H1 (cell line): ENCODE data around the gene DNAAF8. TPM values are rescaled to one million over a fixed set of nuclear protein-coding genes. Genes with fewer than 3 reads are reported as not detected.

ENCODE experiments used
- CTCF ChIA-PET: fragments of 300-600 bp; sonication (Branson Sonifier 250); formaldehyde crosslinking; loops from one replicate; lab custom pipeline; 2021; ENCODE audit not compliant: partially characterized antibody; lab: Charles Lee
- POLR2A ChIA-PET: fragments of 300-600 bp; sonication (Branson Sonifier 250); formaldehyde crosslinking; loops from one replicate; lab custom pipeline; 2021; ENCODE audit warnings: inconsistent platforms; ENCODE audit not compliant: partially characterized antibody; lab: Charles Lee
- DNase-seq, 2 experiments: peaks; one replicate each; pipeline versions ENCODE4 v3.0.0 to v3.0.0-alpha.2; 2010 to 2022; ENCODE audit warnings: low spot score in 2 of 2, low read depth in 1 of 2, mixed read lengths in 1 of 2
- FAIRE-seq: peaks from 2 replicates; lab custom pipeline; 2011; peaks lifted over from hg19 to GRCh38; lab: Jason Lieb, UNC
- H2AFZ ChIP-seq: 2 replicates; pipeline ENCODE4 v1.8.1; 2012; ENCODE audit warnings: low read length, inconsistent platforms
- H2AK5ac ChIP-seq: 2 replicates; pipeline ENCODE4 v1.6.1; 2013; ENCODE audit warnings: low read depth, low read length
- H2BK120ac ChIP-seq: replicated peaks from 2 replicates; pipeline ENCODE3; 2013; ENCODE audit warnings: low read depth, low read length, inconsistent platforms
- H2BK12ac ChIP-seq: 2 replicates; pipeline ENCODE4 v1.6.1; 2013; ENCODE audit warnings: low read depth, low read length
- H2BK15ac ChIP-seq: 2 replicates; pipeline ENCODE4 v1.6.1; 2013; ENCODE audit warnings: low read length
- H2BK20ac ChIP-seq: 2 replicates; pipeline ENCODE4 v1.6.1; 2013; ENCODE audit warnings: low read length
- H2BK5ac ChIP-seq: 2 replicates; pipeline ENCODE4 v1.6.1; 2013; ENCODE audit warnings: low read depth, low read length
- H3K14ac ChIP-seq: 2 replicates; pipeline ENCODE4 v1.6.1; 2013; ENCODE audit warnings: inconsistent platforms; ENCODE audit not compliant: insufficient read length
- H3K18ac ChIP-seq: 2 replicates; pipeline ENCODE4 v1.6.1; 2013; ENCODE audit warnings: low read length; ENCODE audit errors: extremely low read depth
- H3K23ac ChIP-seq: 2 replicates; pipeline ENCODE4 v1.6.1; 2013; ENCODE audit warnings: inconsistent platforms; ENCODE audit not compliant: insufficient read length
- H3K23me2 ChIP-seq: 2 replicates; pipeline ENCODE4 v1.6.1; 2013; ENCODE audit warnings: low read depth, low read length
- H3K27ac ChIP-seq: 2 replicates; pipeline ENCODE4 v1.6.1; 2011; ENCODE audit warnings: low read depth, low read length, inconsistent platforms
- H3K27me3 ChIP-seq, 4 experiments: replicated peaks in 1 of 4; 1 replicate in 1 of 4; 2 replicates in 3 of 4; pipeline versions ENCODE4 v1.6.1 to v1.8.1; 2011 to 2013; ENCODE audit warnings: low read length in 3 of 4, mild to moderate bottlenecking in 3 of 4, inconsistent platforms in 2 of 4, mixed read lengths in 2 of 4, moderate library complexity in 1 of 4; ENCODE audit not compliant: control insufficient read depth in 3 of 4, insufficient read depth in 3 of 4; ENCODE audit errors: extremely low read depth in 1 of 4
- H3K36me3 ChIP-seq, 4 experiments: 2 replicates each; pipeline versions ENCODE4 v1.6.1 to v1.8.1; 2011 to 2013; ENCODE audit warnings: mild to moderate bottlenecking in 4 of 4, low read length in 3 of 4, moderate library complexity in 2 of 4, control low read depth in 1 of 4, inconsistent platforms in 1 of 4; ENCODE audit not compliant: insufficient read depth in 4 of 4, control insufficient read depth in 2 of 4
- H3K4ac ChIP-seq: replicated peaks from 2 replicates; pipeline ENCODE3; 2013; ENCODE audit warnings: low read length, low read depth, mixed read lengths, inconsistent platforms; ENCODE audit not compliant: insufficient read length
- H3K4me1 ChIP-seq, 4 experiments: replicated peaks in 1 of 4; 1 replicate in 1 of 4; 2 replicates in 3 of 4; pipeline versions ENCODE4 v1.6.1 to v1.8.1; 2011 to 2013; ENCODE audit warnings: low read length in 3 of 4, inconsistent platforms in 2 of 4, mixed read lengths in 1 of 4; ENCODE audit not compliant: insufficient read depth in 4 of 4, control insufficient read depth in 3 of 4
- H3K4me2 ChIP-seq, 2 experiments: 2 replicates each; pipeline versions ENCODE4 v1.6.1 to v1.8.1; 2011 to 2013; ENCODE audit warnings: low read depth in 2 of 2, low read length in 2 of 2, control low read depth in 1 of 2, inconsistent platforms in 1 of 2, mild to moderate bottlenecking in 1 of 2; ENCODE audit not compliant: insufficient read depth in 1 of 2
- H3K4me3 ChIP-seq, 4 experiments: fragments of 200-600, 300-600 bp in 1 of 4; sonication (generic), shearing (Covaris generic), sonication (Bioruptor Twin) in 1 of 4; 2 replicates each; pipeline versions ENCODE4 v1.5.1 to v1.8.1; 2011 to 2016; ENCODE audit warnings: low read length in 4 of 4, low read depth in 3 of 4, control low read depth in 2 of 4, inconsistent platforms in 2 of 4, mild to moderate bottlenecking in 2 of 4, mixed read lengths in 1 of 4, moderate library complexity in 1 of 4; ENCODE audit not compliant: insufficient read depth in 2 of 4; ENCODE audit errors: extremely low read depth in 1 of 4
- H3K56ac ChIP-seq: replicated peaks from 2 replicates; pipeline ENCODE3; 2013; ENCODE audit warnings: low read depth, mild to moderate bottlenecking, mixed read lengths, low read length, inconsistent platforms; ENCODE audit not compliant: insufficient read length
- H3K79me1 ChIP-seq: 2 replicates; pipeline ENCODE4 v1.6.1; 2013; ENCODE audit warnings: low read depth, low read length, control low read depth
- H3K79me2 ChIP-seq, 2 experiments: 2 replicates each; pipeline versions ENCODE4 v1.6.1 to v1.8.1; 2012 to 2013; ENCODE audit warnings: low read length in 2 of 2, mild to moderate bottlenecking in 2 of 2, inconsistent platforms in 1 of 2; ENCODE audit not compliant: insufficient read depth in 2 of 2, control insufficient read depth in 1 of 2
- H3K9ac ChIP-seq, 4 experiments: replicated peaks in 1 of 4; 1 replicate in 1 of 4; 2 replicates in 3 of 4; pipeline versions ENCODE4 v1.6.1 to v1.8.1; 2011 to 2013; ENCODE audit warnings: low read depth in 3 of 4, low read length in 3 of 4, control low read depth in 2 of 4, mild to moderate bottlenecking in 2 of 4, moderate library complexity in 2 of 4, inconsistent platforms in 1 of 4; ENCODE audit errors: extremely low read depth in 1 of 4
- H3K9me3 ChIP-seq, 2 experiments: 2 replicates each; pipeline versions ENCODE4 v1.6.1 to v1.8.1; 2012 to 2013; ENCODE audit warnings: mild to moderate bottlenecking in 2 of 2, moderate library complexity in 2 of 2, control low read depth in 1 of 2, inconsistent platforms in 1 of 2, low read depth in 1 of 2, low read length in 1 of 2, mixed read lengths in 1 of 2; ENCODE audit not compliant: insufficient read depth in 2 of 2
- H4K20me1 ChIP-seq, 2 experiments: replicated peaks in 1 of 2; 2 replicates each; pipeline versions ENCODE3 to v1.8.1; 2011 to 2013; ENCODE audit warnings: inconsistent platforms in 2 of 2, low read length in 2 of 2, mild to moderate bottlenecking in 1 of 2; ENCODE audit not compliant: insufficient read depth in 2 of 2, control insufficient read depth in 1 of 2
- H4K5ac ChIP-seq: 2 replicates; pipeline ENCODE4 v1.6.1; 2013; ENCODE audit warnings: low read length, low read depth, mixed read lengths, inconsistent platforms; ENCODE audit not compliant: insufficient read length
- H4K8ac ChIP-seq: 2 replicates; pipeline ENCODE4 v1.8.0; 2013; ENCODE audit warnings: mild to moderate bottlenecking, moderate library complexity, low read length, inconsistent platforms; ENCODE audit not compliant: insufficient read depth; ENCODE audit errors: extremely low read depth
- H4K91ac ChIP-seq: replicated peaks from 2 replicates; pipeline ENCODE3; 2013; ENCODE audit warnings: low read length, mixed read lengths, inconsistent platforms; ENCODE audit not compliant: insufficient read length
- CEBPB ChIP-seq: IDR thresholded peaks from 2 replicates; pipeline ENCODE4 v1.6.1; 2012; ENCODE audit warnings: low read depth, low read length
- CTCF ChIP-seq, 3 experiments: IDR thresholded peaks; 1 replicate in 2 of 3; 2 replicates in 1 of 3; pipeline versions ENCODE4 v1.5.1 to v1.6.1; 2011; ENCODE audit warnings: low read length in 3 of 3, mild to moderate bottlenecking in 3 of 3, inconsistent platforms in 2 of 3, low read depth in 1 of 3, moderate library complexity in 1 of 3; ENCODE audit not compliant: insufficient read depth in 1 of 3; ENCODE audit errors: control extremely low read depth in 1 of 3
- E2F6 ChIP-seq: IDR thresholded peaks from 2 replicates; pipeline ENCODE4 v1.6.1; 2012; ENCODE audit warnings: inconsistent platforms
- POLR2A ChIP-seq, 2 experiments: IDR thresholded peaks; 1 replicate in 1 of 2; 2 replicates in 1 of 2; pipeline ENCODE4 v1.6.1; 2011; ENCODE audit warnings: low read depth in 2 of 2, low read length in 2 of 2, mild to moderate bottlenecking in 2 of 2; ENCODE audit errors: control extremely low read depth in 1 of 2
- SAP30 ChIP-seq: fragments of 300-600 bp; sonication (generic); IDR thresholded peaks from 2 replicates; pipeline ENCODE4 v1.7.1; 2012; ENCODE audit warnings: low read length, moderate library complexity, mild to moderate bottlenecking, inconsistent platforms; ENCODE audit not compliant: insufficient read depth, insufficient replicate concordance
- SP2 ChIP-seq: IDR thresholded peaks from 2 replicates; pipeline ENCODE4 v1.6.1; 2012; ENCODE audit warnings: mild to moderate bottlenecking, low read length, inconsistent platforms
- SP4 ChIP-seq: IDR thresholded peaks from 2 replicates; pipeline ENCODE4 v1.6.1; 2012; ENCODE audit warnings: low read length, inconsistent platforms
- SRF ChIP-seq: IDR thresholded peaks from 2 replicates; pipeline ENCODE4 v1.6.1; 2011; ENCODE audit warnings: mild to moderate bottlenecking, low read depth, low read length, moderate library complexity
- TAF7 ChIP-seq: optimal IDR thresholded peaks from 2 replicates; pipeline ENCODE3; 2011; ENCODE audit warnings: low read depth, mild to moderate bottlenecking, inconsistent platforms, low read length, moderate library complexity, borderline replicate concordance
- YY1 ChIP-seq: IDR thresholded peaks from 2 replicates; pipeline ENCODE4 v1.6.1; 2011; ENCODE audit warnings: low read depth, mild to moderate bottlenecking, low read length
- WGBS, 2 experiments: shearing (Covaris generic) in 1 of 2; methylation state at CpG; one replicate each; pipeline versions ENCODE4 v1.1.6 to v1.1.7; 2013 to 2015; ENCODE audit warnings: low lambda C conversion rate in 2 of 2, mixed read lengths in 2 of 2, inconsistent platforms in 1 of 2, low coverage in 1 of 2, missing lambda C conversion rate in 1 of 2; ENCODE audit not compliant: insufficient replicate concordance in 2 of 2, insufficient coverage in 1 of 2, insufficient read length in 1 of 2; ENCODE audit errors: extremely low coverage in 1 of 2, missing lambda C conversion rate in 1 of 2; 5-methylcytosine and 5-hydroxymethylcytosine counted together
- polyA plus RNA-seq, 7 experiments: library from polyadenylated mRNA; depleted of rRNA in 3 of 7; stranded (reverse) in 5 of 7; unstranded in 2 of 7; fragments of >200 nt in 5 of 7; fragments of 200-250 nt in 2 of 7; gene quantifications; 1 replicate in 5 of 7; 2 replicates in 1 of 7; 4 replicates in 1 of 7; pipeline versions ENCODE4 v1.2.1 to v1.2.3, GENCODE V29; 2011 to 2013; ENCODE audit warnings: missing spikeins in 2 of 7, mixed read lengths in 2 of 7
- total RNA-seq: library from RNA; stranded (reverse); fragmentation: NEBNext Ultra II Directional; extraction: Animal tissue kit (Norgen Biotek cat#: 25700); gene quantifications from 2 replicates; pipeline ENCODE4 v1.2.1, GENCODE V29; 2021

DNAAF8 gene
- total and polyA plus RNA-seq, 2 of the 8 experiments (the other 6 are each of a cell fraction or from before 2014, with no cell fraction given), result 0.39 TPM; not detected in 1

- H3K9me3 ChIP-seq, result no peaks in the 10 kb centered on the region
- no peak overlapping the region for H2AFZ ChIP-seq
- H2BK15ac ChIP-seq, result no peak overlapping the region
- no peak overlapping the region for H4K91ac ChIP-seq
- H3K4me2 ChIP-seq, result no peak overlapping the region
- H2BK120ac ChIP-seq, result no peak overlapping the region
- peaks cover 0 to 8% (median 4%) of the 10 kb centered on the region in 4 experiments; a peak in 6 of 7 replicates for H3K4me1 ChIP-seq
- H3K18ac ChIP-seq, result no peak overlapping the region
- H4K20me1 ChIP-seq, result no peaks in the 10 kb centered on the region
- H4K5ac ChIP-seq, result no peak overlapping the region
- no peak overlapping the region for H3K14ac ChIP-seq
- H4K8ac ChIP-seq, result no peak overlapping the region
- no peaks in the 10 kb centered on the region for H3K27me3 ChIP-seq
- no peaks in the 10 kb centered on the region for H3K79me1 ChIP-seq
- no peak overlapping the region for H3K27ac ChIP-seq
- CTCF ChIA-PET, result interaction anchor here (1.6 kb wide), 1 partner anchor 12 kb away, joined by 6 read pairs; no protein-coding TSS in a partner anchor
- no peak overlapping the region for H3K9ac ChIP-seq
- no peak overlapping the region for H3K23ac ChIP-seq
- H2BK20ac ChIP-seq, result no peak overlapping the region
- H3K36me3 ChIP-seq, result peaks cover 2 to 16% (median 12%) of the 10 kb centered on the region in 4 experiments; a peak in 6 of 8 replicates
- H2BK5ac ChIP-seq, result no peak overlapping the region
- no peaks in the 10 kb centered on the region for H3K23me2 ChIP-seq
- no peaks in the 10 kb centered on the region for H3K79me2 ChIP-seq
- DNase-seq (no peak), FAIRE-seq (no peak)
- no peak overlapping the region for H3K4me3 ChIP-seq
- 94% methylated on average over 14 of the region's 14 CpGs; no CpG with 5 or more reads in 1 of the 2 experiments for whole genome bisulfite sequencing, 2 experiments
- POLR2A ChIA-PET, result interaction anchor here (0.8 to 3.2 kb wide), 5 partner anchors 10 to 21 kb away, joined by 3 to 30 read pairs (median 4); partner anchors contain the start of genes ANKS3 and DNAAF8
- no peak overlapping the region for H3K4ac ChIP-seq
- no peak overlapping the region for H2BK12ac ChIP-seq
- no peak overlapping the region for H3K56ac ChIP-seq
- H2AK5ac ChIP-seq, result no peak overlapping the region
- TF ChIP-seq CTCF (IDR thresholded peaks at IDR 0.05; ENCODE audit: control extremely low read depth in 1 of 3, insufficient read depth in 1 of 3, low read depth in 1 of 3, low read length in 3 of 3) (no peak), POLR2A (IDR thresholded peaks at IDR 0.05; ENCODE audit: control extremely low read depth in 1 of 2, low read depth in 2 of 2, low read length in 2 of 2) (no peak), CEBPB (no peak), SP4 (no peak), TAF7 (no peak), SAP30 (no peak), SP2 (no peak), YY1 (no peak), SRF (no peak), E2F6 (no peak)
Observed at GRCh38 chr16:4747906-4748681, 13.8 kb downstream of the DNAAF8 start.
